Bone marrow (tissue), 2 donors: ENCODE data around the gene SNX32.

Experiments
- DNase-seq, 2 donors: peaks; one replicate each; lab custom pipeline; 2025; lab: John Stamatoyannopoulos, UW

SNX32 gene

DNA sequence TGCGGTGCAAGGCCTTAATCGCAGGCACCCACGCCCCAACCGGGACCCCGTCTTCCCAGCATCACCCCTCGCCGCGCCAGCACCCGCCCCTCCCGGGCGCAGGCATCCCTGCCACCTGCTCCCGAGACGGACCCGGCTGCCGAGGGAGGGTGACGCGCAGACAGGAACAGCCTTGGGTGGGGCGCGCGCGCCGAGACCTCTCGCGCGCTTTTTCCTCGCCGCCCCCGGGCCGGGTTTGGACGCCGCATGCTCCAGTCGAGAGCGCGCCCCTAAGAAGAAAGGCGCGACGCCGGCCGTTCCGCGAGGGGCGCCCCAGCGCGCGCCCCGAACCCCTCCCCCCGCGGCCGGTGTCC lies 23.7 kb downstream of the SNX32 start:
- DNase-seq, result no peak

GRCh38 chr11:65857853-65858680 lies 24.3 kb downstream of the SNX32 start, which contains the start of gene CFL1:
Gene CFL1, minus strand, starts transcription at chr11:65858180. Its CDS starts 81 bp downstream, at chr11:65858099.
- peak; percentile 82 to 90 for DNase-seq

- DNase-seq, result no peak
Measured at GRCh38 chr11:65858681-65859087, 24.9 kb downstream of the SNX32 start.

DNA sequence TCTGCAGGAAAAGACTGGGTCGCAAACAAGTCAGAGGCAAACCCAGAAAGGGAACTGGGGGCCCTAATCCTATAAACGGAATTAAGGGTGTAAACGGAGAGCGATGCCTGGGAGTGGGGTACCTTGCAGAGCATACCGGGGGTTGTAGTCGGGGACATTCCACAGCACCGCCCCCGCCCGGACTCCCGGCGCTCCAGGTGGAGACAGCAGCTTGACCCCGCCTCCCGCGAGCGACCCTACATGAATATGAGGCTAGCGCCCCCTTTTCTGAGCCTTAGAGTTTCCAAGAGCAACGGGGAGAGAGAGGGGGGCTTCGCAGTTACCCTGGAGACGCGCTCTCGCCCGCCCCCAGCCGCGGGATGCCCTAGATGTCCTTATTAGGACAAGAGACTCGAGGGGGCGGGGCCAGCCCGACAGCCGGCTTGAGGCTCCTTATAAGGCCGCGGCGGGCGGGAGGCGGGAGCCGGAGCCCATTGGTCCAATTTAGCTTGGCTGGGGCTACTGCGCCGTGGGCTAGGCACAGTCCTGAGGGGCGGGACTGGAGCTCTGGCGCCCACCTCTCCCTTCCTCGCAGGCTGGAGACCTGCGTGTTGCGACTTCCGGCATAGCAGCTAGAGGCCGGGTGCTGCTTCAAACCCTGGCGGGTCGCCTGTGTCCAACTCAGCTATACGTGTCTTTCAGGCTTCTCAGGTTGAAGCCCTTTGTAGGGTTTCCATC lies 25.5 kb downstream of the SNX32 start:
- DNase-seq, result peak; percentile 79 to 82

DNA sequence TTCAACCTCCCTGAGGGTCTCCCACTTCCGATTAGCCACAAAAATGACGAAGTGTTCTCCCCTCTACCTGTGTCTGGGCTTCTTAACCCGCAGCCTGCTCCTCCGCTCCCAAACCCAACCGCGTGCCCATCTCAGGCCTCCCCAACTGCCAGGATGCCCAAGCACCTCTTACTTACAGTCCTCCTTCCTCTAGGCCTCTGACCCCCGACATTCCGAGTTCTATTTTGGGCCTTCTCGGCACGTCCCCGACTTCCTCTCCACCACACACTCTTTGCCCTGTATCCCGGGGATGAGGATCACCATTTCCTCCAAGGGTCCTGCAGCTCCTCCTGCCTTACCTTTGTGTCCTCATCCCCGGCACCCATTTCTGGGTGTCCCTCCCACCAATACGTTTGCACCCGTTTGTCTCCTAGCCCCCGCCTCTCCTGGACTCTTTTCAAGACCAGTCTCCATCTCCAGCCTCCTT lies 26.1 kb downstream of the SNX32 start:
- DNase-seq, result no peak

DNA sequence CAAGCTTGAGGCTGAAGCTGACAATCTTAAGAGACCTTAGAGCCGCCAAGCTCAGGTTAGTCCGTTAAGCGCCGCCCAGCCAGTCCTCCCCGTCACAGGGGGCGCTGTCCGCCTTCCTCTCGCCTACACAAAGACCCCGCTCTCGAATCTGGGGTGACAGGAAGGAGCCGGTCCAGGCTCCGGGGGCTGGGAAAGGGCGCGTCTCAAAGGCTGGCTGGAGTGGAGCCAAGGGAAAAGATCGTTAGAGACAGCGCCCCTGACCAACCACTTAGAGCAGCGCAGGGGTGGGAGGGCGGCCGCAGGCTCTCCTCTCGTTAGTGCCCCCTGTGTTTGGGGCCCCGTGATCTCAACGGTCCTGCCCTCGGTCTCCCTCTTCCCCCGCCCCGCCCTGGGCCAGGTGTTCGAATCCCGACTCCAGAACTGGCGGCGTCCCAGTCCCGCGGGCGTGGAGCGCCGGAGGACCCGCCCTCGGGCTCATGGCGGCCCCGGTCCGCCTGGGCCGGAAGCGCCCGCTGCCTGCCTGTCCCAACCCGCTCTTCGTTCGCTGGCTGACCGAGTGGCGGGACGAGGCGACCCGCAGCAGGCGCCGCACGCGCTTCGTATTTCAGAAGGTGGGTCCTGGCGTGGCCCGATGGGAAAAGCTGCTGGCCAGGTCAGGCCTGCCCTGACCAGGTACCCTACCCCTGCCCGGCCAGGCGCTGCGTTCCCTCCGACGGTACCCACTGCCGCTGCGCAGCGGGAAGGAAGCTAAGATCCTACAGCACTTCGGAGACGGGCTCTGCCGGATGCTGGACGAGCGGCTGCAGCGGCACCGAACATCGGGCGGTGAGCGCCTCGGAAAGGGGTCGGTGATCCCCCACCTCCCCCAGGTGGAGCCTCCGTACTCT lies 26.8 kb downstream of the SNX32 start, which contains the start of gene MUS81:
Gene MUS81 (plus strand): TSS at position 156 of the 887 bp plus-strand sequence. CDS start 321 bp downstream, at position 477.
- peak; percentile 91 to 93 for DNase-seq

- DNase-seq, result no peak
Measured at GRCh38 chr11:65861165-65861505, 27.4 kb downstream of the SNX32 start.

DNA sequence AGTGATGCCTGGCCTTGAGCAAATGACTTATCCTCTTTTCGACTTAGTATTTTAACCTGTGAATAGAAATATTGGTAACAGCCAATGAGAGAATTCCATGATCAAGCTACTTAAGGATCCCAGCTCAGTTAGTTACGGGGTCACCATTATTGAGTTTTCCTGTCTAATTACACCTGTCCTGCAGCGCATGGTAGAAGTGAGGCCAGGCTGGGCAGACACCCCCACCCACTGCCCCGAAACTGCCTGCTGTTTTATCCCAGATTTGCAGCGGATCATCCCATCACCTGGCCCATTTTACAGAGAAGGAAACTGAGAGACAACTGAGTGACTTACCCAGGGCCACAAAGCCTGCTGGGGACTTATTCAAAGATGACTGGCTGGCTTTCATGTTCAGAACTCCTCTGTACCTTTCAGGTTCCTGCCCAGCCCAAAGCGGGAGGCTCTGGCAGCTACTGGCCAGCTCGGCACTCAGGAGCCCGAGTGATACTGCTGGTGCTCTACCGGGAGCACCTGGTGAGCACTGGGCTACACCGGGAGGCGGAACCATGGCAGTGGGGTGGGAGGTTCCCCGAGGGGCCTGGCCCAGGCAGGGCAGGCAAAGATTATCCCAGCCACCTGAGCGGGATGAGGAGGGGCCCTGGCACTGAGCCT lies 27.9 kb downstream of the SNX32 start:
- DNase-seq, result no peak

- no peak for DNase-seq
Measured at GRCh38 chr11:65862191-65862735, 28.5 kb downstream of the SNX32 start.

DNA sequence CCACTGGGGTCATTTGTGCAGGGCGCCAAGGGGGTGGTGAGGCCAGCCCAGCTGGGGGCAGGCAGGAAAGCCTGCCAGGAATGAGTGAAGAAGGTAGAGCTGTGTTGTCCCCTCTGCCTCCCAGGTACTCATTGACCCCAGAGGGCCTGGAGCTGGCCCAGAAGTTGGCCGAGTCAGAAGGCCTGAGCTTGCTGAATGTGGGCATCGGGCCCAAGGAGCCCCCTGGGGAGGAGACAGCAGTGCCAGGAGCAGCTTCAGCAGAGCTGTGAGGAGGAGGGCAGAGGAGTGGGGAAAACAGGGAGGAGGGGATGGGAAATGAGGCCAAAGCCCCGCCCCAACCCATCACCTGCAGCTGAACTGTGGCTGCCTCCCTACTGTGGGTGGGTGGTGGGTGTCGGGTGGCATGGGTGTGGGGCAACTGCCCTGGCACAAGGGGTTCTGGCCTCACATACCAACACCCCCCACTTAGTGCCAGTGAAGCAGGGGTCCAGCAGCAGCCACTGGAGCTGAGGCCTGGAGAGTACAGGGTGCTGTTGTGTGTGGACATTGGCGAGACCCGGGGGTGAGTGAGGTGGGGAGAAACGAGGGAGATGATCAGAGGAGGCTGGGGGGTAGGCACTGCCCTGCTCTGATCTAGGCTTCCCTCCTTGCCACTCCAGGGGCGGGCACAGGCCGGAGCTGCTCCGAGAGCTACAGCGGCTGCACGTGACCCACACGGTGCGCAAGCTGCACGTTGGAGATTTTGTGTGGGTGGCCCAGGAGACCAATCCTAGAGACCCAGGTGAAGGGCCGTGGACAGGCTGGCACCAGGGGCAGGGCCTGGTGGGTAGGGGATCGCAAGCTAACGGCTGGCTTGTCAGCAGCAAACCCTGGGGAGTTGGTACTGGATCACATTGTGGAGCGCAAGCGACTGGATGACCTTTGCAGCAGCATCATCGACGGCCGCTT lies 29.5 kb downstream of the SNX32 start:
- DNase-seq, result no peak

DNA sequence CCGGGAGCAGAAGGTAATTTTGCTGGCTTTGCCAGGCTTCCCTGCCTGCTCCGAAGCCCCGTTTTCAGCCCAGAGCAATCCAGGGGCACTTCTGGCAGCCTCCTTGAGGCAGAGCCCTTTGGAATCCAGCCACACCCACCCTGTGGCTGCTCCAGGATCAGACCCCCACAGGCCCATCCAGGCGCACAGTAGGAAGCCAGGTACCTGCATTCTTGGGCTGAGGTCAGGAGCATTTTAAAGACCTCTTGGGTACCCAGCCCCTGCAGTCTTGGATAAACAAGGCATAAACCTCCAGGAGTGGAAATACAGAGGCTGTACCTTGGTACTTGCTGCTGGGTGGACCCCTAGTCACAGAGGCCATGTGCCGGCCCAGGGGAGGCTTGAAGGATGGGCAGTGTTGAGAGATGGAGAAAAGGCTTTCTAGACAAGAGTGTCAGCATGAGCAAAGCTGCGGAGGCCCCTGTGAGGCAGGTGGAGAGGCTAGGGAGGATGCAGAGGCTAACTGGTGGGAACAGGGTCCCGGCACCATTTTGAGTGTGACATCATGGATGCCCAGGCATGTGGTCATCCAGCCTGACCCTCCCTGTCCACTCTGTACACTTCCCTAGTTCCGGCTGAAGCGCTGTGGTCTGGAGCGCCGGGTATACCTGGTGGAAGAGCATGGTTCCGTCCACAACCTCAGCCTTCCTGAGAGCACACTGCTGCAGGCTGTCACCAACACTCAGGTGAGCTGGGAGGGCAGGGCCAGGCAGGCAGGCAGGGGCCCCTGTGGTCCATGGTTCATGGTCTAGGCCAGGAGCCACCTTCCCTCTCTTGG lies 30.3 kb downstream of the SNX32 start:
- DNase-seq, result no peak

DNA sequence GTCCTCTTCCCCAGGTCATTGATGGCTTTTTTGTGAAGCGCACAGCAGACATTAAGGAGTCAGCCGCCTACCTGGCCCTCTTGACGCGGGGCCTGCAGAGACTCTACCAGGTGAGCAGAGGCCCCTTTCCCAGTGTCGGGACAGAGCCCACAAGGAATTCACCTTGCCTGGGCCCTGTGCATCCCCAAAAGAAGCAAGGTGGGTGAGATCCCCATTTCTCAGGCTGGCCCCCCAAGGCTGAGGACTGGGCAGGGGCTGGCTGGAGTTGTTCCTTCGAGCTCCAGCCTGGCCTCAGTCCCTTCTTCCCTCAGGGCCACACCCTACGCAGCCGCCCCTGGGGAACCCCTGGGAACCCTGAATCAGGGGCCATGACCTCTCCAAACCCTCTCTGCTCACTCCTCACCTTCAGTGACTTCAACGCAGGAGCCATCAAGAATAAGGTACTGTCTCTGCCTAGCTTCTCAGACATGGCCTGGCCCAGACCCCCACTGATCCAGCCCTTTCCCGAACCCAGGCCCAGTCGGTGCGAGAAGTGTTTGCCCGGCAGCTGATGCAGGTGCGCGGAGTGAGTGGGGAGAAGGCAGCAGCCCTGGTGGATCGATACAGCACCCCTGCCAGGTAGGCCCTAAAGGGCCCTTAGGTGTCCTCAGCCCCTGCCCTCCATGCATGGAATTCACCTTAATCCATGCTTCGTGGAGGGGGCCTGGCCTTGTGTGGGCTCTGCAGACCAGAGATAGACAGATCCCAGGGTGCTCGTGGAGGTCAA lies 31.1 kb downstream of the SNX32 start:
- no peak for DNase-seq

DNA sequence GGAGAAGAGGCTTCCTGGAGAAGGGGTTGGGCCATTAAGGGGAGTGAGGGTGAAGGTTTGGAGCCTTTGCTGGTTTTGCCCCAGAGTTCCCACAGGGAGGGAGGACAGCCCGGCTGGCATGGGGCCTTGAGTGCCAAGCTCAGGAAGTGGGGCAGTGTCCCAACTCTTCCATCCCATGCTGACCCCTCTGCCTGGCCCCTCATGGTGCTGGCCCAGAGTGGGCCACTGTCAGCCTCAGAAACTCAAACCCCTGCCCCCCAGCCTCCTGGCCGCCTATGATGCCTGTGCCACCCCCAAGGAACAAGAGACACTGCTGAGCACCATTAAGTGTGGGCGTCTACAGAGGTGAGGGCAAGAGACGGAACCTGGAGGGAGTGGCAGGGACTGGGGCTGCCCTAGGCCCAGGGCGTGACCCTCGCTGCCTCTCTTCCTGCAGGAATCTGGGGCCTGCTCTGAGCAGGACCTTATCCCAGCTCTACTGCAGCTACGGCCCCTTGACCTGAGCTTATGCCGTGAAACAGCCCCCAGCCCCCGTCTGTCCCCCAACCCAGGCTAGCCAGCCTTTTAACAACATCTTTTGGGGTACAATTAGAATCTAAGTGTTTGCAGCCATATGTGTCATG lies 31.9 kb downstream of the SNX32 start:
- DNase-seq, result no peak

DNA sequence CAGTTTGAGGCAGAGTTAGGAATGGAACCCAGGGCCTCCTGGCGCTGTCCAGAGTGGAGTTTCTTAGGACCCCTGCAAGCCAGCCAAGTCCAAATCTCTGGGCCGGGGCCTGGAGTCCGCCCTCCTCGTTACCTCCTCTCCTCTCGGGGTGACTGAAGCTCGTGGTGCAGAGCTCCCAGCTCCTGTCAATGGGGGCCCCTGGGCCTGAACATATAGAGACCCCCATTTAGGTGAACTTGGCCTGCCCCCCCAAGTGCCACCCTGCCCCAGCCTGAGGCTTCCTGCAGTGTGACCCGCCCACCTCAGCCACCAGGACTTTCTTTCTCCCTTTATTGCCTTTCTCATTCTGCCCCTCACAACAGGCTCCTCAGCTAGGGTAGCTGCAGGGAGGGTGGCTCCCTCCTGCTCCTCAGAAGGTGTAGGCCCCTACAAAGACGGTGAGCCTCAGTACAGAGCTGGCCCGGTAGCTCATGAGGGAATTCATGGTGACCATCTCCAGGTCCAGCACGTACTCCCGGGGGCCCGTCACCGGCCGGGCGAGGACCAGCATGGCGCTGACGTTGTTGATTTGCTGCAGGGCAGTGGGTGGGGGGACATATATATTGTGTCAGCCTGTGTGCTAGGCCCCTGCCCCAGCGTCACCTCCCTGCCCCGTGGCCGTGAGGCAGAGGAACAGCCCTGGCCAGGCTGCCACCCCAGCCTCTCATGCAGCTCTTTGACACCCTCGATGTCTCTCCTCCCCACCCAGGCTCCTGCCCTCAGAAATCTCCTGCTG lies 32.9 kb downstream of the SNX32 start:
- no peak for DNase-seq

- no peak for DNase-seq
Measured at GRCh38 chr11:65867284-65868071, 33.7 kb downstream of the SNX32 start.

DNA sequence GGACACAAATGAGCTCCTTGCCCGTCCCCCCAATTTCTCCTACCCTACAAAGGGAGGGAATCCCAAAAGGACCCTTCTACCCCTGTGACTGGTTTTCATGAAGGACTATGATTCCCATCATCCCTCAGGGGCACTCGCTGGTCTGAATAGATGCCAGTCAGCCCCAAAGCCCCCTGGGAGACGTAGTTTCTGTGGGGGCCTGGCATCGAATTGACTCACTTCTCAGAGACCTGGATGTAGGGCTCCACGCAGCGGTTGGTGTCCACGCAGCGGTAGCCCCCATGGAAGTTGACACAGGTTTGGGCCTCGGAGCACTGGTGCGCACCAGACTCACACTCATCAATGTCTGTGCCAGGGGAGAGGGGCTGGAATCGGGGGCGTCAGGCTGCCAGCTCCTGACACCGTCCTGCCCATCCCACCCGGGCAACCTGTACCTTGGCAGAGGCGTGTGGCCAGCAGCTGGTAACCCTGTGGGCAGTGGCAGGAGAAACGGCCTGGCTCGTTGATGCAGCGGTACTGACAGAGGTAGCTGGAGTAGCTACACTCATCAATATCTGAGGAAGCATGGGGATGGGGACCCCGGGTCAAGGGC lies 34.4 kb downstream of the SNX32 start:
- DNase-seq, result no peak
